HG03060 (cell line): ENCODE measurements around the gene DNALI1.
A peak's percentile ranks its signal among the peaks of the same experiment; 100 is the strongest.
"Not testable (repeated sequence)": the region's sequence is repeated elsewhere in the genome, so short reads cannot be mapped to it uniquely, and the experiment has no call there.

Experiments
- ATAC-seq: cut with Tn5 transposase; IDR thresholded peaks from one replicate; pipeline ENCODE4 v1.9.1; 2021; ENCODE audit warnings: low read depth, moderate number of reproducible peaks; ENCODE audit not compliant: unreplicated experiment

Gene DNALI1

GRCh38 chr1:37556712-37557196 is at the start of gene DNALI1:
Gene DNALI1, plus strand, starts transcription at chr1:37556940. Its CDS starts 55 bp downstream, at chr1:37556995.
- no peak for ATAC-seq

DNA sequence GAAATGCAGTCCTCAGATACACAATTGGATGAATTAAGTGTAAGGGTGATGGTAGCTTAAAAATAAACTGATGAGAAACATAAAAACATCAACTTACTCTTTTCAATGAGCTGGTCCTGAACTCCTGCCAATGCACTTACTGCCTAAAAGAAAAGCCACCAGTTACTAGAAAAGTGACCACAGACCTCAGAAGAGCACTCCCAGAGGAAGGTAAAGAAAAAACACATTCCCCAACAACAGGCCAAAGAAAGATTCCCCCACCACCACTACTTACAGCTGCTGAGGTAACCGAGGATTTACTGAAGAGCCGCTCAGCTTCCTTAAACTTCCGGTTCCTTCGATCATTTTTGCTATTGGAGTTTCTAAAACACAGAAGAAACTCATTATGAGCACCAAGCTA is 47.6 kb upstream of the DNALI1 start:
- no peak for ATAC-seq

DNA sequence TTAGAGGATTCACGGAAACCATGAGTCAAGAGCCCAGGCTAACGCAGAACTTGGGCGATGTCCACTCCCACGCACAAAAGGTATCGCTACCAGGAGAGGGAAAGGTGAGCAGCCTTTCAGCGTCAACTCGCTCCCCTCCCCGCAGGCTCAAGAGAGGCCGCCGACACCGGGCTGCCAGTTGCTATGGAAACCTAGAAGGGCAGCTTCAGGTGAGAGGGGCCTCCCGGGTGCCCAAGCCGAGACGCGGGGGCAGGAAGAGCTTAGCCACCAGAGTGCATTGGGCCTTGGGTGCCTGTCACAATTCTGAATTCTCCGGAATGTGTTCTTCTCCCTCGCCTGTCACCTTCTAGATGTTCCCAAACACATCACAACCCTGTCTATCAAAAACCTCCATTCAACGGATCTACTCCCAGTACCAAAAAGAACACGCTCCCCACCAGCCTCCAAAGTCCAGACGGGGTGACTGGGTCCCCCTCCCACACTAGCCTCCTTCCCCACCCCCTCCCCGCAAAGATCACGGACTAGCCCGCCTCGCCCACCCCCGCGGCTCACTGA is 42.9 kb upstream of the DNALI1 start:
- ATAC-seq: no peak

GRCh38 chr1:37514350-37515184 is 42.2 kb upstream of the DNALI1 start, which contains the start of gene MEAF6:
Gene MEAF6, minus strand, starts transcription at chr1:37514766. Its CDS starts 20 bp downstream, at chr1:37514746.
- ATAC-seq: no peak

DNA sequence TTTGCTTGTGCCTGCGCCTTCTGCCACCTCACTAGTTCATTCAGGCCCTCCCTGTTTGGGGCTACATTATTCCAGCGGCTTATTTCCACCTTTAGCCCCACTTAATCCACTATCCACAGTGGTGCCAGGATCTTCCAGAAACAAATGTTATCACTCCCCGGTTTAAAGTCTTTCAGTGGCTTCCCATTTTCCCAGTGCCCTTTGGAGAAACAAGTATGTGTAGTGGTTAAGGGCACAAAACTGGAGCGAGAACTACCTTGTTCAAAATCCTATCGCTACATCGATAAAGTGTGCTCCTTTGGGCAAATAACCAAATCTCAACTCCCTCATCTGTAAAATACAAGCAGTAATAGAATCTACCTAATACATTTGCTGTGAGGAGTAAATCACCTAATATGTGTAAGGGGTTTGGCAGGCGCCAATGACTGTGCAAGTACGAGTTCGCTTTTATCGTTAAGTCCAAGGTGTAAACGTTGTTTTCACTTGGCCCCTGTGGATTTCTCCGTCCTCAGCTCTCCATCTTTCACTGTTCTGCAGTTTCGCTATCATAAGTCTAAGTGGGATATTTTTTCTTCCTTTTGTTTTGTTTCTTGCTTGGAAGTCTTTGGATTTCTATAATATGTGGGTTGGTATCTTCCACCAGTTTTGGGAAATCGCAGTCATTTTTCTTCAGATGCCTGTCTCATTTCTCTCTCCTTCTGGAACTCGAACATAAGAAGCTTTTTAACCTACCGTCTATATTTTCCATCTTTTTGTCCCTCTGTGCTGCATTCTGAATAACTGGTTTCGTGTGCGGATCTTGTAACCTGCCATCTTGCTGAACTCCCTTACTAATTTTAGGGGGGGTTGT is 41.3 kb upstream of the DNALI1 start:
- no peak for ATAC-seq

DNA sequence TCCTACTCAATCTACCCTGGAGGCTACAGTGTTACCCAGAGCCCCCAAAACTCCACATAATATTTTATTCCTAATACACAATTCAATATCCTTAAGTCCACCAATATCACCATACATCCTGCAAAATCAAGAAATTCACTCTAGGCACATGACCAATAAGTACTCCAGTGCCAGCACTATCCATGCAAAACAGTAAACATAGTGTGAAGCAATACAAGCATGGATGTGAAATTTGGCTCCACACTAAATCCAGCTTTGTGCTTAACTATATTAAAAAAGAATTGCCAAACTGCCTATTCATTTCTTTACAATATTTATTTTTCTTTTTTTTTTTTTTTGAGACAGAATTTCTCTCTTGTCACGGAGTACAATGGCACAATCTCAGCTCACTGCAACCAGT is 39.2 kb upstream of the DNALI1 start:
- no peak for ATAC-seq

GRCh38 chr1:37518241-37518640 is 38.5 kb upstream of the DNALI1 start:
- ATAC-seq: not testable (repeated sequence)

GRCh38 chr1:37518929-37519328 is 37.8 kb upstream of the DNALI1 start:
- not testable (repeated sequence) for ATAC-seq

GRCh38 chr1:37519613-37520012 is 37.1 kb upstream of the DNALI1 start:
- no peak for ATAC-seq

DNA sequence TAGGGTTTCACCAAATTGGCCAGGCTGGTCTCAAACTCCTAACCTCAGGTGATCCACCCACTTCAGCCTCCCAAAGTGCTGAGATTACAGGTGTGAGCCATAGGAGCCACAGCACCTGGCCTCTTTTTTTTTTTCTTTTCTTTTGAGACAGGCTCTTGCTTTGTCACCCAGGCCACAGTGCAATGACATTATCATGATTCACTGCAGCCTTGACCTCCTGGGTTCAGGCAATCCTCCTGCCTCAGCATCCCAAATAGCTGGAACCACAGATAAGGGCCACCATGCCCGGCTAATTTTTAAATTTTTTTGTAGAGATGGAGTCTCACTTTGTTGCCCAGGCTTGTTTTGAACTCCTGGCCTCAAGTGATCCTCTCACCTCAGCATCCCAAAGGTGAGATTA is 26.9 kb upstream of the DNALI1 start:
- not testable (repeated sequence) for ATAC-seq

GRCh38 chr1:37532418-37533156 is 24.2 kb upstream of the DNALI1 start:
- not testable (repeated sequence) for ATAC-seq

GRCh38 chr1:37533317-37534093 is 23.2 kb upstream of the DNALI1 start:
- ATAC-seq: no peak

DNA sequence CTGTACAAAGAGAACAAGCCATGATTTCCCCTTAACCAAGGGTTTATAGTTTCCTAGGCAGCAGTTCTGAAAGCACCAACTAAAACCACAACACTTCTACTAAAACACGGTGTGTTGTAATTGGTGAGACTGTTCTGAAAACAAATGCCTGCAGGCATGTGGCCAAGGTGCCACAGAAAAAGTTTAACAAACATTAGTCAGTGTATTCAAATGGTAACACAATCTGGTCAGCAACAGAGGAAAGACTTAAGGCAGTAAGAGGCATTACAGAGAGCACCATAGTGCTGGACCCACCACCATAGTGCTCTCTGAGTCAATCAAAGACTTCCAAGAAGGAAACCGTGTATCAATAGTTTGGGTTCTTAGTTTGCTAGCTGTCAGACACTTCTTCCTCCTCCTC is 19.4 kb upstream of the DNALI1 start:
- no peak for ATAC-seq

GRCh38 chr1:37539154-37539553 is 17.6 kb upstream of the DNALI1 start:
- not testable (repeated sequence) for ATAC-seq

DNA sequence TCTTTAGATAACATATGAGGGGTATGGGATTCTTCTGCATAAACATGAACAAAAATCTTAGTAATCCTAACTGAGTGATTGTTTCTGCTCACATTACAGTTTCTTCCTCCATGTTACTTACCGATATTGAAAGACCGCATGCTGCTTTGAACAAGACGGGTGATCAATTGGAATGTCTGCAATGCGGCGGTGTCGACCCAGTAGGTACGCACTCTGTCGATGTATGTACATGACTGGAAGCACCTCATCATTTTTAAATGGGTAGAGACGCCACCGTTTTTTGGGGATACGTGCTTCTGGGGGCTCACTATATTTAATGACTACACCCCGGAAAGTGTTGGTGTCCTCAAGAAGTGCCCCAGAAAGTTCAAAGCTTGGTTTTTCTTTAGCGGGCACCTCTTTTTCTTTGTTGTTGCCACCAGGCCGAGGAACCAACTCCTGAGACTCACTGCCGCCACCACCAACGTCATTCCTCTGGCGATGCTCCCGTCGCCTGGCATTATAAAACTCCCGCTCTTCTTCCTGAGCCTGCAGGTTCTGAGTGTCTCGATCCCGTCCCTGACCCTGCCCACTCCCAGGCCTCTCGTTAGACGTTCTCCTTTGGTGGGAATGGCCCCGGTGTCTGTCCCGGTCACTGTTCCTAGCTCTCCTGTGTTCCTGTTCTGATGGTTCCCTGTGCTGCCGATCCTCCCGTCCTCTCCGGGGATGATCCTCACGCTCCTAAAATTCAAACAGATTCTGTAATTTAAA is 16.5 kb upstream of the DNALI1 start:
- ATAC-seq: no peak

GRCh38 chr1:37544530-37544929 is 12.2 kb upstream of the DNALI1 start:
- ATAC-seq: no peak

DNA sequence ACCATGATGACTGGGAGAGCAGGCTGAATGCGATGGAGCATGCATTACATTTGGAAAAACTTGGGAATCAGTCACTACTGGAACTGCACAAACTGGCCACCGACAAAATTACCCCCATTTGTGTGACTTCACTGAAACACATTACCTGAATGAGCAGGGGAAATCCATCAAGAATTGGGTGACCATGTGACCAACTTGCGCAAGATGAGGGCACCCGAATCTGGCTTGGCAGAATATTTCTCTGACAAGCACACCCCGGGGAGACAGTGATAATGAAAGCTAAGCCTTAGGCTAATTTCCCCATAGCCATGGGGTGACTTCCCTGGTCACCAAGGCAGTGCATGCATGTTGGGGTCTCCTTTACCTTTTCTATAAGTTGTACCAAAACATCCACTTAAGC is 11.7 kb upstream of the DNALI1 start:
- ATAC-seq: no peak

DNA sequence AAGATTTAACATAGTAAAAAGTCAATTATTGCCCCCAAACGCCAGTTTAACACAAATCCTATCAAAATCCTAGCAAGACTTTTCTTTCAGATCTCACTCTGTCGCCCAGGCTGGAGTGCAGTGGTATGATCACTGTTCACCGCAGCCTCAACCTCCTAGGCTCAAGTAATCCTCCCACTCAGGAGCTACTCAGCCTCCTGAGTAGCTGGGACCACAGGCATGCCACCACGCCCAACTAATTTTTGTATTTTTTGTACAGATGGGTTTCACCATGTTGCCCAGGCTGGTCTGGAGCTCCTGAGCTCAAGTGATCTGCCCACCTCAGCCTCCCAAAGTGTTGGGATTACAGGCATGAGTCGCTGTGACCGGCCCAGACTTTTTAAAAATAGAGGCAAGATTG is 7.4 kb upstream of the DNALI1 start:
- ATAC-seq: no peak

GRCh38 chr1:37553598-37553926 is 3.2 kb upstream of the DNALI1 start:
- ATAC-seq: peak; percentile 18
